Stimulated activated naive CD8-positive, alpha-beta T cell treated with anti-CD3 and anti-CD28 coated beads, Interleukin-15, amount 100 ng/mL, for 72 hours (primary cell): Measurements from ENCODE around the gene FBXW9.
"Not testable (repeated sequence)": the region's sequence is repeated elsewhere in the genome, so short reads cannot be mapped to it uniquely, and the experiment has no call there.

Source experiments
- ATAC-seq: fragments of 150-1000 bp; cut with Tn5 transposase; 2 replicates; pipeline ENCODE4 v1.10.0; 2021; ENCODE audit warnings: mild to moderate bottlenecking, moderate library complexity
- DNase-seq, 2 donors: peaks; one replicate each; pipeline ENCODE4 v3.0.0; 2021 to 2022
- H3K27ac Mint-ChIP-seq, 2 donors: one replicate each; pipeline ENCODE4 v1.8.0; 2022; ENCODE audit warnings: mild to moderate bottlenecking in 2 of 2, mixed read lengths in 2 of 2, moderate library complexity in 2 of 2
- H3K27me3 Mint-ChIP-seq: one replicate; pipeline ENCODE4 v1.8.0; 2022; ENCODE audit warnings: mixed read lengths
- H3K4me1 Mint-ChIP-seq: one replicate; pipeline ENCODE4 v1.8.0; 2022; ENCODE audit warnings: mild to moderate bottlenecking, mixed read lengths
- H3K4me3 Mint-ChIP-seq, 2 donors: one replicate each; pipeline ENCODE4 v1.8.0; 2022; ENCODE audit warnings: mild to moderate bottlenecking in 2 of 2, mixed read lengths in 2 of 2, moderate library complexity in 1 of 2
- H3K9me3 Mint-ChIP-seq, 2 donors: one replicate each; pipeline ENCODE4 v1.8.0; 2022; ENCODE audit warnings: mixed read lengths in 2 of 2

FBXW9 gene

DNA sequence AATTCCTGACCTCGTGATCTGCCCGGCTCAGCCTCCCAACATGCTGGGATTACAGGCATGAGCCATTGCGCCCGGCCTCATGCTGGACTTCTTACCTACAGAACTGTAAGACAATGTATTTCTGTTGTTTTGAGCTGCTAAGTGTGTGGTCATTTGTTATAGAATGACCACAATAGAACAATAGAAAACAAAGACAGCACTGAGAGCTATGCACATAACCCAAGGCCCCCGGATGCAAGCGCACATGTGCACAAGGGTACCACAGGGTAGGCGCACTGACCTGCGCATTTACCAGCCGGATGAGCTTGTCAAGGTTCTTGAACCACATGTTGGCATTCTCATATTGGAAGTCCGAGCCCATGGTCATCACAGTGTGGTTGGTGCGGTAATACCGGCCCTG lies 35.5 kb downstream of the FBXW9 start:
- H3K4me1 Mint-ChIP-seq = peaks cover 36% of the 10 kb centered on the region
- no peak for ATAC-seq

GRCh38 chr19:12657966-12658365 lies 38.5 kb downstream of the FBXW9 start:
- Mint-ChIP-seq H3K27ac (no peak overlapping the region), H3K27me3 (no peaks in the 10 kb centered on the region), H3K4me3 (no peak overlapping the region), H3K4me1 (peaks cover 6% of the 10 kb centered on the region), H3K9me3 (no peaks in the 10 kb centered on the region)
- no peak for DNase-seq
- ATAC-seq = no peak

More for the DNA sequence above, 35.5 kb downstream of the FBXW9 start:
- H3K27ac Mint-ChIP-seq = no peak overlapping the region
- H3K4me3 Mint-ChIP-seq = no peak overlapping the region
- no peaks in the 10 kb centered on the region for H3K9me3 Mint-ChIP-seq
- no peak for DNase-seq
- no peaks in the 10 kb centered on the region for H3K27me3 Mint-ChIP-seq

GRCh38 chr19:12656899-12657571 lies 39.4 kb downstream of the FBXW9 start:
- peak overlapping the region in 1 of 2 donors; percentile 48 for H3K27ac Mint-ChIP-seq
- ATAC-seq = peak; percentile 42
- H3K4me3 Mint-ChIP-seq = no peak overlapping the region
- DNase-seq = no peak
- no peaks in the 10 kb centered on the region for H3K9me3 Mint-ChIP-seq
- peaks cover 6% of the 10 kb centered on the region for H3K4me1 Mint-ChIP-seq
- no peaks in the 10 kb centered on the region for H3K27me3 Mint-ChIP-seq

DNA sequence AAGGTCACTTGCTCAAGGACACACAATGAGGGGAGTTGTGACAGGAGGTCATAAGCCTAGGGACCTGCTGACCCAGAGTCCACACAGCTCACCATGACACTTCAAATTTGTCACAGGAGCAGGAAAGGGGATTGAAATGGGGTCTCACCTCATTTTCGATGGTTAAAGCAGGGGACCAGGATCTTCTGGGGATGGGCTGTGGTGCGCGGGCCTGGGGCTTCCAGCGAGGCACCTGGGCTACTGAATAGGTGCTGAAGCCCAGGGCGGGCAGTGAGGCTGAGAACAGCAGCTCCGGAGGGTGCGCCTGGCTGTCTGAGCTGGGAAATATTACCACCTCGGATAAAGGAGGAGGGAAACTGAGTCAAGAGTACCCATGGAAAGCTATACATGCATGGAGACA lies 40.9 kb downstream of the FBXW9 start:
- Mint-ChIP-seq H3K4me1 (peaks cover 6% of the 10 kb centered on the region), H3K9me3 (no peaks in the 10 kb centered on the region), H3K4me3 (no peak overlapping the region), H3K27ac (peak overlapping the region in 1 of 2 donors; percentile 51), H3K27me3 (no peaks in the 10 kb centered on the region)
- no peak for ATAC-seq
- no peak for DNase-seq

DNA sequence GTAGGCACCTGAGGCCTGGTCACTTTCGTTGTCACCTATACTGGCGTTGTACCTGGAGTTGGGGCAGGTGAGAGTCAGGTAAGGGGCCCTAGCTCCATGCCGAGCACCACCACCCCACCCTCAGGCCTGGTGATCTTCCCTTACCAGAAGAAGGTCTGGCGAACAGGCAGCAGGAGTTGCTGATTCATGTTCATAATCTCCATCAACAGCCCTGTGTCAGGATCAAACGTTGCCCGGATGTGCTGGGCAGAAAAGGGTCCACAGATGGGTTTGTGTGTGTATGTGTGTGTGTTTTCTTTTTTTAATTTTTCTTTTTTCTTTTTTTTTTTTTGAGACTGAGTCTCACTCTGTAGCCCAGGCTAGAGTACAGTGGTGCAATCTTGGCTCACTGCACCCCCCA lies 44.2 kb downstream of the FBXW9 start:
- ATAC-seq (no peak), DNase-seq (no peak)
- no peaks in the 10 kb centered on the region for H3K9me3 Mint-ChIP-seq
- no peaks in the 10 kb centered on the region for H3K27me3 Mint-ChIP-seq
- H3K4me3 Mint-ChIP-seq = no peak overlapping the region
- no peak overlapping the region for H3K27ac Mint-ChIP-seq
- peaks cover 20% of the 10 kb centered on the region for H3K4me1 Mint-ChIP-seq

DNA sequence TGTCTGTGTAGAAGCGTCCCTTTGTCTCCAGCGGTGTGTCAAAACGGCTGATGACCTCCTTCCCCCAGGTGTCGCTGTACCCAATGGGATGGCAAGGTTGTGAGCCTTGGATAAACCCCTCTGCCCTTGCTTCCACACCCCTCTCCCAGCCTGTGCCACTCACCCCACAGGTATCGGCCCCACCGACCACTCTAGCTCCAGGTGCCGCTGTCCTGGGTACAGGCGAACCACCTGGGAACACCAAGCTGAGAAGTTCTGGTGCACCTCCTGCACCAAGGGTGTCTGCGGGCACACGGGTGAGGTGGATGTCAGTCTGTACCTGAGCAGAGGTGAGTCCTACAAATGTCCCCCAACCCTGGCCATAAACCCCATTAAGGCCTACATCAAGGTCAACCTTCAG lies 46.5 kb downstream of the FBXW9 start:
- no peaks in the 10 kb centered on the region for H3K9me3 Mint-ChIP-seq
- H3K4me3 Mint-ChIP-seq = no peak overlapping the region
- H3K27ac Mint-ChIP-seq = no peak overlapping the region

DNA sequence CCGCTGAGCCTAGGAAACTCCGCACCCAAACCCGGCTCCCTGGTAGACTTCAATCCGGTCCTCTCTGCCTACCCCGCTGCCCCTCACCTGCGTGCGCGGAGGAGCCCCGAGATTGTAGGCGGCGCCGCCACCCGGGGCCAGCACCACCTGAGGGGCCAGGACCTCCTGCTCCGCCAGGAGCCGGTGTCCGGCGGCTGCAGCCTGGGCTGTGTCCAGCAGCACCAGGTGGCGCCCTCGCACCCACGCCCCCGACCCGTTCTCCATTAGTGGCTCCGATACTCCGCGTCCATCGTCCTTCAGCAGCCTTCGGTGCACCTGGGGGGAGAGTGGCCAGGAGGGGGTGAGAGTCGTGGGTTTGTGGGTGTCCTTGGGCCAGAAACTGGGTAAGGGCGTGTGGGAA lies 48.3 kb downstream of the FBXW9 start:
- Mint-ChIP-seq H3K27me3 (no peaks in the 10 kb centered on the region), H3K27ac (no peak overlapping the region), H3K9me3 (no peaks in the 10 kb centered on the region), H3K4me1 (peaks cover 23% of the 10 kb centered on the region), H3K4me3 (no peak overlapping the region)
- ATAC-seq (no peak), DNase-seq (no peak)

More for the DNA sequence above, 46.5 kb downstream of the FBXW9 start:
- H3K4me1 Mint-ChIP-seq = peaks cover 23% of the 10 kb centered on the region
- DNase-seq = no peak
- ATAC-seq = no peak
- no peaks in the 10 kb centered on the region for H3K27me3 Mint-ChIP-seq

- DNase-seq = peak in 1 of 2 donors; percentile 42
- Mint-ChIP-seq H3K9me3 (no peaks in the 10 kb centered on the region), H3K4me3 (no peak overlapping the region), H3K4me1 (peaks cover 23% of the 10 kb centered on the region), H3K27me3 (no peaks in the 10 kb centered on the region), H3K27ac (no peak overlapping the region)
- ATAC-seq = peak; percentile 69
Observed at GRCh38 chr19:12647490-12648071, 48.9 kb downstream of the FBXW9 start.

DNA sequence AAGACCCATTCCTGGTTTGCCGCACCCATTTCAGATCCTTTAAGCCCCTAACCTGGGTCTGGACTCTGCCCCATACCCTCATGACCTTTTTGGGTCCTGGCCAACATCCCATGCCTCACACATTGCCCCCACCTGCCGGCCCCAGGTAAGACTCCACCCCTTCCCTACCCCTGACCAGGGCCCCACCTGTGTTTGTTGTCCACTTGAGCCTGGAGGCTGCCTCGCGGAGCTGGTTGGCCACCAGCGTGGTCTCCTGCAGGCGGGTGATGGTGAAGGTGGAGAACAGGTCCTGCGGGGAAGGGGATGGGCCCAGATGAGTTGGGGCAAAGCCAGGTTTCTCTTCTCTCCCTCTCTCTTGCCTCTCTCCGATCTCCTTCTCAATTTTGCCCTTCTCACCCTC lies 49.4 kb downstream of the FBXW9 start:
- Mint-ChIP-seq H3K9me3 (no peaks in the 10 kb centered on the region), H3K27ac (peak overlapping the region in 1 of 2 donors; percentile 15), H3K27me3 (no peaks in the 10 kb centered on the region), H3K4me3 (no peak overlapping the region), H3K4me1 (peaks cover 23% of the 10 kb centered on the region)
- peak; percentile 17 for ATAC-seq
- DNase-seq = no peak

DNA sequence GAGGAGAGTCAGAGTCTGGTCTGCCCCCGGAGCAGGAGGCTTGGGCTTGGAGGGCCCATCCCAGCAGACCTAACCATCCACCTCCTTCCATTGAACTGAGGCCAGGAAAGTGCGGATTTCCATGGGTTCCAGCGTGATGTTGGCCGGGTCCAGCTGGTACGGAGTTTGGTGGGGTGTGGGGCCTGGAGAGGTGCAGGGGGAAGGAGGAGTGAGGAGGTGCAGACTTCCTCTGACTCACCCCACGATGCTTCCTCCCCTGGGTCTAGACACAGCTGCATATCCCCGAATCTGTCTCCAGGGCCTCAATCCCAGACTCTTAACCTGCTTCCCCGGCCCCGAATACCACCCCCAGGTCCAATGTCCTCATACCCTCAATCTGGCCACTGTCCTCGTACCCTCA lies 49.9 kb downstream of the FBXW9 start:
- Mint-ChIP-seq H3K4me3 (no peak overlapping the region), H3K27me3 (no peaks in the 10 kb centered on the region), H3K4me1 (peaks cover 23% of the 10 kb centered on the region), H3K9me3 (no peaks in the 10 kb centered on the region), H3K27ac (peak overlapping the region in 1 of 2 donors; percentile 15)
- no peak for ATAC-seq
- DNase-seq = no peak

DNA sequence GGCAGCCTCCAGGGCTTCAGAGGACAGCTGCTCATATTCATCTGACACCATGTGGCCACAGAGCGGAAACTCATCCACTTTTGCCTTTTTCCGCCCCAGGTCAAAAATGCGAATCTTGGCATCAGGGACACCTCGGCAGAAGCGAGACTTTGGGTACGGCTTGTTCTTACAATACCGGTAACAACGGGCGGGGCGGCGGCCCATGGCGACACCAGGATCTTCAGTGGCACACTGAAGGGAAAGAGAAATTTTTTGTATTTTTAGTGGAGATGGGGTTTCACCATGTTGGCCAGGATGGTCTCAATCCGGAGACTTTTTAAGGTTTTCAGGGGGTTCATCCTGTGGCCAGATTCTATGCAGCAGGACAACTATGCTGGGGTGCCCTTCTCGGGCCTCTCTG lies 52.7 kb downstream of the FBXW9 start:
- not testable (repeated sequence) for DNase-seq, H3K9me3 Mint-ChIP-seq, ATAC-seq

DNA sequence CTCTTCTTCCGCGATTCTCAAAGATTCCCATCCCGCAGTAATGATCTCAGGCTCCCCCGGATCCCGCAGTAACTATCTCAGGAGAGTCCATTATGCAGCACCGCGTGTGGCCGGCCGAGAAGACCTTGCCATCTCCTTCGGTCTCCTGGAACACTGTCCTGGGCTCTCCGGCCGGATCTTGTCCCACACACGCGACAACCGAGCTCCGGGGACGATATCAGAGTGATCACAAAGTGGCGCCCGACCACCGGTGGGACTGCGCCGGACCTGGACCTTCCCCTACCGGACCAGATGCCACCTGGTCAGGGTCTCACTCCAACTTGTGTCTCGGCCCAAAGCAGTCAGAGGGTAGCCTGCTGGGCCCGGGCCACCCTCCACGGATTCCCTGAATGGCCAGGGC lies 53.9 kb downstream of the FBXW9 start:
- ATAC-seq (no peak), DNase-seq (no peak)
- Mint-ChIP-seq H3K27ac (no peak overlapping the region), H3K9me3 (no peaks in the 10 kb centered on the region), H3K4me1 (peaks cover 27% of the 10 kb centered on the region), H3K27me3 (no peaks in the 10 kb centered on the region), H3K4me3 (no peak overlapping the region)

More for the DNA sequence above, 52.7 kb downstream of the FBXW9 start:
- H3K4me3 Mint-ChIP-seq, H3K27me3 Mint-ChIP-seq: not testable (repeated sequence)
- H3K4me1 Mint-ChIP-seq = peaks cover 36% of the 10 kb centered on the region
- peak overlapping the region in 1 of 2 donors; percentile 65 for H3K27ac Mint-ChIP-seq

DNA sequence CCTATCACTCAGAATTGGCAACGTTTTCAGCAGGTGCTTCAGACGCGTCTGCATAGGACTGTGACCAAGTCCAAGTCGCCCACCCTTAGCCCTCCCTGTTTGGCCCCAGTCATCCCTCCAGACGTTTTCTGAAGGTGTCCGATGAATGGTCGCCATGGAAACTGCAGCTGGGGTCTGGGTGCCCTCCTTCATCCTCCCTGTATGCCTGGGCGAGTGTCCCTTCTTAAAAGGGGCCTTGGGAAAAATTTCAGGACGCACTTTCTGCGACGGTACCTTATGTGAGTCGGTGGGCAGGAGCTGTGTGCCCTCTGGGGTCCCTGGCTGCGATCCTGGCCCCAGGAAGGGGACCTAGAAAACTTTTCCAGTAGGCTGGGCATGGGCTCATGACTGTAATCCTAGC lies 55.0 kb downstream of the FBXW9 start:
- H3K4me1 Mint-ChIP-seq = peaks cover 29% of the 10 kb centered on the region
- no peaks in the 10 kb centered on the region for H3K9me3 Mint-ChIP-seq
- H3K27ac Mint-ChIP-seq = no peak overlapping the region
- no peaks in the 10 kb centered on the region for H3K27me3 Mint-ChIP-seq
- H3K4me3 Mint-ChIP-seq = peak overlapping the region in 1 of 2 donors; percentile 0
- no peak for ATAC-seq
- no peak for DNase-seq

- H3K4me1 Mint-ChIP-seq = peaks cover 41% of the 10 kb centered on the region
- peak overlapping the region; percentile 15 to 90 for H3K27ac Mint-ChIP-seq
- ATAC-seq (peak; percentile 97), DNase-seq (peak; percentile 82 to 91)
- no peaks in the 10 kb centered on the region for H3K9me3 Mint-ChIP-seq
- no peaks in the 10 kb centered on the region for H3K27me3 Mint-ChIP-seq
- H3K4me3 Mint-ChIP-seq = peak overlapping the region; percentile 80 to 87
Observed at GRCh38 chr19:12639901-12640613, 56.4 kb downstream of the FBXW9 start.
